GM23338 (cell line): ENCODE results near the gene CLCF1. TPM values are rescaled to one million over a fixed set of nuclear protein-coding genes. Genes with fewer than 3 reads are reported as not detected.

Experiments used
- ATAC-seq: fragments of 200-7000 bp; cut with Tn5 transposase; 3 replicates; pipeline ENCODE4 v1.9.1; 2020
- DNase-seq: peaks from one replicate; pipeline ENCODE4 v3.0.0-alpha.2; 2015; ENCODE audit warnings: low spot score
- H2AFZ ChIP-seq: fragments of 200-600 bp; sonication (generic); 2 replicates; pipeline ENCODE4 v1.8.0; 2016; ENCODE audit warnings: antibody characterized with exemption, mild to moderate bottlenecking, moderate library complexity
- H3F3A ChIP-seq: fragments of 200-600 bp; sonication (generic); replicated peaks from 2 replicates; pipeline ENCODE4 v1.8.0; 2017; ENCODE audit warnings: antibody characterized with exemption, mixed run types, low read depth
- H3K27ac ChIP-seq: fragments of 200-600 bp; sonication (generic); 2 replicates; pipeline ENCODE4 v1.6.1; 2016; ENCODE audit warnings: low read depth
- H3K27me3 ChIP-seq: fragments of 200-600 bp; sonication (generic); 2 replicates; pipeline ENCODE4 v1.8.0; 2016; ENCODE audit warnings: mild to moderate bottlenecking, mixed run types, moderate library complexity; ENCODE audit not compliant: insufficient read depth
- H3K36me3 ChIP-seq: fragments of 200-600 bp; sonication (generic); 2 replicates; pipeline ENCODE4 v1.8.0; 2016; ENCODE audit warnings: mild to moderate bottlenecking; ENCODE audit not compliant: insufficient read depth
- H3K4me1 ChIP-seq: fragments of 200-600 bp; sonication (generic); 2 replicates; pipeline ENCODE4 v1.8.0; 2016; ENCODE audit warnings: mild to moderate bottlenecking, moderate library complexity; ENCODE audit not compliant: insufficient read depth
- H3K4me2 ChIP-seq: fragments of 200-600 bp; sonication (generic); 2 replicates; pipeline ENCODE4 v1.7.1; 2017; ENCODE audit warnings: mixed run types
- H3K4me3 ChIP-seq: fragments of 200-600 bp; sonication (generic); 2 replicates; pipeline ENCODE4 v1.6.1; 2016; ENCODE audit warnings: mixed run types
- H3K79me2 ChIP-seq: fragments of 200-600 bp; sonication (generic); replicated peaks from 2 replicates; pipeline ENCODE4 v1.8.0; 2017; ENCODE audit warnings: mild to moderate bottlenecking; ENCODE audit not compliant: insufficient read depth
- H3K9me2 ChIP-seq: fragments of 200-600 bp; sonication (generic); 2 replicates; pipeline ENCODE4 v1.8.0; 2017; ENCODE audit not compliant: insufficient read depth
- H4K20me1 ChIP-seq: fragments of 200-600 bp; sonication (generic); replicated peaks from 2 replicates; pipeline ENCODE4 v1.8.0; 2017; ENCODE audit warnings: mild to moderate bottlenecking; ENCODE audit not compliant: insufficient read depth
- H3K27ac Mint-ChIP-seq: 2 replicates; pipeline ENCODE4 v1.8.0; 2020; ENCODE audit warnings: inconsistent platforms, mild to moderate bottlenecking, moderate library complexity, mixed read lengths
- H3K27me3 Mint-ChIP-seq: 3 replicates; pipeline ENCODE4 v1.8.0; 2022; ENCODE audit warnings: low read depth, mild to moderate bottlenecking, moderate library complexity, mixed read lengths, inconsistent platforms; ENCODE audit not compliant: insufficient read depth, poor library complexity
- H3K36me3 Mint-ChIP-seq: 3 replicates; pipeline ENCODE4 v1.8.0; 2021; ENCODE audit warnings: low read depth, mild to moderate bottlenecking, inconsistent platforms, moderate library complexity, mixed read lengths
- H3K4me1 Mint-ChIP-seq: 3 replicates; pipeline ENCODE4 v1.8.0; 2020; ENCODE audit warnings: mild to moderate bottlenecking, inconsistent platforms, mixed read lengths
- H3K4me3 Mint-ChIP-seq: 3 replicates; pipeline ENCODE4 v1.8.0; 2021; ENCODE audit warnings: moderate library complexity, mild to moderate bottlenecking, inconsistent platforms, mixed read lengths
- H3K9me3 Mint-ChIP-seq: 3 replicates; pipeline ENCODE4 v1.8.0; 2020; ENCODE audit warnings: moderate library complexity, mild to moderate bottlenecking, inconsistent platforms, mixed read lengths
- CREB1 ChIP-seq: fragments of 250-450 bp; sonication (Bioruptor Pico); IDR thresholded peaks from 2 replicates; pipeline ENCODE4 v1.5.0; 2020; ENCODE audit warnings: low read depth, mild to moderate bottlenecking, moderate library complexity
- ETS1 ChIP-seq: IDR thresholded peaks from 2 replicates; pipeline ENCODE4 v1.6.1; 2016; ENCODE audit warnings: antibody characterized with exemption
- EZH2 ChIP-seq: fragments of 200-600 bp; sonication (generic); IDR thresholded peaks from one replicate; pipeline ENCODE4 v1.8.0; 2017; ENCODE audit warnings: antibody characterized with exemption, mild to moderate bottlenecking, low read depth; ENCODE audit not compliant: unreplicated experiment
- EZH2phosphoT487 ChIP-seq: fragments of 200-600 bp; sonication (generic); IDR thresholded peaks from one replicate; pipeline ENCODE4 v1.8.1; 2018; ENCODE audit warnings: antibody characterized with exemption; ENCODE audit not compliant: unreplicated experiment
- JUNB ChIP-seq: IDR thresholded peaks from one replicate; pipeline ENCODE4 v1.6.1; 2016; ENCODE audit warnings: antibody characterized with exemption; ENCODE audit not compliant: unreplicated experiment
- NANOG ChIP-seq: IDR thresholded peaks from 2 replicates; pipeline ENCODE4 v1.6.1; 2016; ENCODE audit warnings: antibody characterized with exemption, borderline replicate concordance
- POLR2AphosphoS5 ChIP-seq: IDR thresholded peaks from 2 replicates; pipeline ENCODE4 v1.6.1; 2016; ENCODE audit warnings: antibody characterized with exemption, low read depth
- REST ChIP-seq: IDR thresholded peaks from one replicate; pipeline ENCODE4 v1.6.1; 2018; ENCODE audit warnings: antibody characterized with exemption; ENCODE audit not compliant: unreplicated experiment
- STAT1 ChIP-seq: IDR thresholded peaks from one replicate; pipeline ENCODE4 v1.6.1; 2016; ENCODE audit warnings: antibody characterized with exemption; ENCODE audit not compliant: unreplicated experiment
- ZNF114 ChIP-seq: fragments of 250-450 bp; sonication (Bioruptor Pico); IDR thresholded peaks from 2 replicates; pipeline ENCODE4 v1.5.0; 2020; ENCODE audit warnings: mild to moderate bottlenecking, moderate library complexity
- ZNF331 ChIP-seq: fragments of 250-450 bp; sonication (Bioruptor Pico); IDR thresholded peaks from 2 replicates; pipeline ENCODE4 v1.5.0; 2020; ENCODE audit warnings: low read depth, mild to moderate bottlenecking, moderate library complexity
- ZNF462 ChIP-seq: fragments of 250-450 bp; sonication (Bioruptor Pico); IDR thresholded peaks from 2 replicates; pipeline ENCODE4 v1.5.0; 2020; ENCODE audit warnings: mild to moderate bottlenecking, moderate library complexity
- polyA plus RNA-seq: library from polyadenylated mRNA; unstranded; fragments of >200 nt; fragmentation: Nextera tagmentation; extraction: Ambion mirVana; gene quantifications from 2 replicates; pipeline ENCODE4 v1.2.1, GENCODE V29; 2016
- total RNA-seq: library from RNA; depleted of rRNA; stranded (reverse); fragments of >200 nt; shearing (Covaris generic); gene quantifications from 2 replicates; pipeline ENCODE4 v1.2.3, GENCODE V29; 2014
- TF ChIP-seq, protein P1 (sequence below), 2 experiments: fragments of 200-600 bp in 1 of 2; sonication (generic) in 1 of 2; conservative IDR thresholded peaks; 2 replicates each; pipeline versions ENCODE4 v1.5.1 to v1.6.1; 2016 to 2017; ENCODE audit warnings: antibody characterized with exemption in 2 of 2, low read depth in 2 of 2, mild to moderate bottlenecking in 2 of 2, moderate library complexity in 1 of 2

CLCF1 gene
- total and polyA plus RNA-seq, 2 experiments from 2014 or later = 0.32 TPM; not detected in 1

GRCh38 chr11:67322049-67322448 is 51.3 kb downstream of the CLCF1 start:
- Histone ChIP-seq H3K4me2 (no peak overlapping the region), H3F3A (peaks cover 11% of the 10 kb centered on the region; the same call in 1 of the 2 replicates), H3K4me3 (no peak overlapping the region), H3K27me3 (peaks cover 22% of the 10 kb centered on the region), H3K9me2 (no peaks in the 10 kb centered on the region), H2AFZ (no peak overlapping the region), H4K20me1 (no peaks in the 10 kb centered on the region), H3K27ac (no peak overlapping the region), H3K79me2 (no peaks in the 10 kb centered on the region), H3K4me1 (peaks cover 4% of the 10 kb centered on the region), H3K36me3 (no peaks in the 10 kb centered on the region)
- Mint-ChIP-seq H3K4me1 (peaks cover 9% of the 10 kb centered on the region), H3K36me3 (no peaks in the 10 kb centered on the region; the same call in 2 of the 3 replicates), H3K27ac (no peak overlapping the region), H3K9me3 (no peaks in the 10 kb centered on the region; the same call in 2 of the 3 replicates), H3K27me3 (peaks cover 21% of the 10 kb centered on the region), H3K4me3 (no peak overlapping the region)
- TF ChIP-seq JUNB = no peak
- TF ChIP-seq CREB1 (CRISPR knock-in tag) = no peak
- no peak for TF ChIP-seq ZNF114
- no peak for TF ChIP-seq POLR2AphosphoS5
- no peak for TF ChIP-seq EZH2
- TF ChIP-seq STAT1 = no peak
- TF ChIP-seq EZH2phosphoT487 = no peak
- TF ChIP-seq ZNF331 (CRISPR knock-in tag) = no peak
- TF ChIP-seq REST = no peak
- no peak for TF ChIP-seq ETS1
- no peak for TF ChIP-seq NANOG
- TF ChIP-seq, protein P1, sequence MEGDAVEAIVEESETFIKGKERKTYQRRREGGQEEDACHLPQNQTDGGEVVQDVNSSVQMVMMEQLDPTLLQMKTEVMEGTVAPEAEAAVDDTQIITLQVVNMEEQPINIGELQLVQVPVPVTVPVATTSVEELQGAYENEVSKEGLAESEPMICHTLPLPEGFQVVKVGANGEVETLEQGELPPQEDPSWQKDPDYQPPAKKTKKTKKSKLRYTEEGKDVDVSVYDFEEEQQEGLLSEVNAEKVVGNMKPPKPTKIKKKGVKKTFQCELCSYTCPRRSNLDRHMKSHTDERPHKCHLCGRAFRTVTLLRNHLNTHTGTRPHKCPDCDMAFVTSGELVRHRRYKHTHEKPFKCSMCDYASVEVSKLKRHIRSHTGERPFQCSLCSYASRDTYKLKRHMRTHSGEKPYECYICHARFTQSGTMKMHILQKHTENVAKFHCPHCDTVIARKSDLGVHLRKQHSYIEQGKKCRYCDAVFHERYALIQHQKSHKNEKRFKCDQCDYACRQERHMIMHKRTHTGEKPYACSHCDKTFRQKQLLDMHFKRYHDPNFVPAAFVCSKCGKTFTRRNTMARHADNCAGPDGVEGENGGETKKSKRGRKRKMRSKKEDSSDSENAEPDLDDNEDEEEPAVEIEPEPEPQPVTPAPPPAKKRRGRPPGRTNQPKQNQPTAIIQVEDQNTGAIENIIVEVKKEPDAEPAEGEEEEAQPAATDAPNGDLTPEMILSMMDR (conservative IDR thresholded peaks at IDR 0.05; ENCODE audit: low read depth in 2 of 2) = no peak
- TF ChIP-seq ZNF462 (CRISPR knock-in tag) = no peak
- no peak for DNase-seq
- ATAC-seq = no peak
